A673 (cell line): ENCODE measurements around the gene GRIK3.

Experiments
- EZH2 ChIP-seq: fragments of 200-600 bp; sonication (generic); IDR thresholded peaks from 2 replicates; pipeline ENCODE4 v1.6.1; 2017; ENCODE audit warnings: borderline replicate concordance, low read depth, mild to moderate bottlenecking, mixed read lengths, antibody characterized with exemption, low read length; ENCODE audit not compliant: poor library complexity, severe bottlenecking
- TF ChIP-seq, protein P1 (sequence below): fragments of 300-800, 200-600 bp; sonication (generic); conservative IDR thresholded peaks from 2 replicates; pipeline ENCODE4 v1.5.1; 2017; ENCODE audit warnings: low read depth, mild to moderate bottlenecking, antibody characterized with exemption, low read length, moderate library complexity, mixed read lengths

DNA sequence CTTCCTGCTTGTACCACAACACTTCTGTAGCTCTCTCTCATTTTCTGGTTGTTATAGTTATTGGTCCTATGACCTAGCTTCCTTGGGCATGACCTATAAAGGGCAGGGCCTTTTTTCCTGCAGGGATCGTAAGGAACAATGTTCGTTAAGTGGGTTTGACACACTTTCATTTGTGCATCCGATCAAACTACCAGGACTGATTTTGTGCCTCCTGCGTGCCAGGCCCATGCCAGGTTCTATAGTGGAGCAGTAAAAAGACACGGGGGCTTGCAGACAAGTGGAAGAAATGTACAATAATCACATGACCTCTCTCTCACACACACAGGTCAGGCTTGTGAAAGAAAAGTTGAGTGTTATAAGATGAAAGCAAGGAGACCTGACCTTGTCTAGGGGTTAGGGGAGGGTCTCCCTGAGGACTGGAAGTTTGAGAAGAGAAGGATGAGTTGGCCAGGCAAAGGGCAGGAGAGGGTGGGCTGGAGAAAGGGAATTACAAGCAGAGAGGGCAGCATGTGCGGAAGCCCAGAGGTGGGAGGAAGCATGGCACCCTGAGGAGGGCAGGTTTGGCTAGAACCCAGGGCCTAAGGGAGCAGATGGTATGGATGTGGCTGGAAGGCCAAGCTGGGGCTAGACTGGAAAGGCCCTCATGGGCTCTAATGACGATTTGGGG, 145.4 kb downstream of the GRIK3 start:
- TF ChIP-seq, protein P1, sequence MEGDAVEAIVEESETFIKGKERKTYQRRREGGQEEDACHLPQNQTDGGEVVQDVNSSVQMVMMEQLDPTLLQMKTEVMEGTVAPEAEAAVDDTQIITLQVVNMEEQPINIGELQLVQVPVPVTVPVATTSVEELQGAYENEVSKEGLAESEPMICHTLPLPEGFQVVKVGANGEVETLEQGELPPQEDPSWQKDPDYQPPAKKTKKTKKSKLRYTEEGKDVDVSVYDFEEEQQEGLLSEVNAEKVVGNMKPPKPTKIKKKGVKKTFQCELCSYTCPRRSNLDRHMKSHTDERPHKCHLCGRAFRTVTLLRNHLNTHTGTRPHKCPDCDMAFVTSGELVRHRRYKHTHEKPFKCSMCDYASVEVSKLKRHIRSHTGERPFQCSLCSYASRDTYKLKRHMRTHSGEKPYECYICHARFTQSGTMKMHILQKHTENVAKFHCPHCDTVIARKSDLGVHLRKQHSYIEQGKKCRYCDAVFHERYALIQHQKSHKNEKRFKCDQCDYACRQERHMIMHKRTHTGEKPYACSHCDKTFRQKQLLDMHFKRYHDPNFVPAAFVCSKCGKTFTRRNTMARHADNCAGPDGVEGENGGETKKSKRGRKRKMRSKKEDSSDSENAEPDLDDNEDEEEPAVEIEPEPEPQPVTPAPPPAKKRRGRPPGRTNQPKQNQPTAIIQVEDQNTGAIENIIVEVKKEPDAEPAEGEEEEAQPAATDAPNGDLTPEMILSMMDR, result no peak
- no peak for TF ChIP-seq EZH2
